HepG2 (cell line): Measurements from ENCODE around the gene ABHD17B. TPM values are rescaled to one million over a fixed set of nuclear protein-coding genes. Genes with fewer than 3 reads are reported as not detected.

ENCODE experiments used
- CBX5 ChIP-seq: sonication (generic); formaldehyde crosslinking; IDR thresholded peaks from 2 replicates; pipeline ENCODE4 v1.4.0; 2020; ENCODE audit warnings: missing genetic modification reagents, borderline replicate concordance
- DRAP1 ChIP-seq: IDR thresholded peaks from 2 replicates; pipeline ENCODE4 v1.6.1; 2016; ENCODE audit warnings: missing genetic modification reagents, missing compliant biosample characterization
- DZIP1 ChIP-seq: sonication (generic); formaldehyde crosslinking; IDR thresholded peaks from 2 replicates; pipeline ENCODE4 v1.5.0; 2020; ENCODE audit warnings: mild to moderate bottlenecking, missing genetic modification reagents
- ISX ChIP-seq: sonication (generic); formaldehyde crosslinking; conservative IDR thresholded peaks from 2 replicates; pipeline ENCODE4 v1.5.0; 2020; ENCODE audit warnings: missing genetic modification reagents
- MAZ ChIP-seq, 2 experiments: sonication (generic) in 1 of 2; formaldehyde crosslinking in 1 of 2; IDR thresholded peaks; 2 replicates each; pipeline versions ENCODE4 v1.5.0 to v1.6.1; 2012 to 2020; ENCODE audit warnings: low read depth in 2 of 2, mild to moderate bottlenecking in 2 of 2, borderline replicate concordance in 1 of 2, improper control_type of control experiment in 1 of 2, low read length in 1 of 2, missing genetic modification reagents in 1 of 2, moderate library complexity in 1 of 2
- PBX2 ChIP-seq: IDR thresholded peaks from 2 replicates; pipeline ENCODE4 v1.6.1; 2016; ENCODE audit warnings: control low read depth
- TP53 ChIP-seq: sonication (generic); formaldehyde crosslinking; conservative IDR thresholded peaks from 2 replicates; pipeline ENCODE4 v1.4.0; 2020; ENCODE audit warnings: missing genetic modification reagents
- ZNF44 ChIP-seq: sonication (generic); formaldehyde crosslinking; IDR thresholded peaks from 2 replicates; pipeline ENCODE4 v1.5.1; 2020; ENCODE audit warnings: mild to moderate bottlenecking, missing genetic modification reagents
- ZNF503 ChIP-seq: sonication (generic); formaldehyde crosslinking; IDR thresholded peaks from 2 replicates; pipeline ENCODE4 v1.4.0; 2020; ENCODE audit warnings: missing genetic modification reagents
- ZNF512B ChIP-seq: sonication (generic); formaldehyde crosslinking; IDR thresholded peaks from 2 replicates; pipeline ENCODE4 v1.5.1; 2020; ENCODE audit warnings: missing genetic modification reagents, mild to moderate bottlenecking, borderline replicate concordance
- ZNF543 ChIP-seq: sonication (generic); formaldehyde crosslinking; IDR thresholded peaks from 2 replicates; pipeline ENCODE4 v1.4.0; 2020; ENCODE audit warnings: mild to moderate bottlenecking, missing genetic modification reagents
- ZSCAN30 ChIP-seq: sonication (generic); formaldehyde crosslinking; IDR thresholded peaks from 2 replicates; pipeline ENCODE4 v1.5.0; 2020; ENCODE audit warnings: mild to moderate bottlenecking, missing genetic modification reagents
- polyA plus RNA-seq, 8 experiments: library from polyadenylated mRNA; depleted of rRNA in 3 of 8; stranded (reverse) in 7 of 8; unstranded in 1 of 8; fragments of >200 nt; fragmentation: Illumina TruSeq in 4 of 8; extraction: Trizol in 4 of 8; gene quantifications; 2 replicates each; pipeline versions ENCODE4 v1.2.1 to v1.2.3, GENCODE V29; 2011 to 2016; ENCODE audit warnings: low read depth in 4 of 8, missing spikeins in 1 of 8, mixed read lengths in 1 of 8; ENCODE audit not compliant: insufficient read depth in 1 of 8
- total RNA-seq, 5 experiments: library from RNA; depleted of rRNA; stranded (reverse); fragments of >200 nt; fragmentation: Illumina TruSeq; extraction: Trizol; gene quantifications; 2 replicates each; pipeline ENCODE4 v1.2.3, GENCODE V29; 2016; ENCODE audit warnings: low read depth in 1 of 5
- TF ChIP-seq, protein P1 (sequence below): sonication (generic); formaldehyde crosslinking; IDR thresholded peaks from 2 replicates; pipeline ENCODE4 v1.4.0; 2020; ENCODE audit warnings: missing genetic modification reagents

ABHD17B gene
- total and polyA plus RNA-seq, 2 of the 13 experiments (the other 11 are each of a cell fraction or from before 2014, with no cell fraction given): 11.3 to 22.0 TPM

GRCh38 chr9:71911061-71911907 lies at the start of gene ABHD17B, which contains the start of gene C9orf85 (continued):
- TF ChIP-seq MAZ (IDR thresholded peaks at IDR 0.05; ENCODE audit: borderline replicate concordance, low read depth, low read length): peak; percentile 78; the same call in 1 of the 2 replicates
- TF ChIP-seq MAZ (CRISPR knock-in tag; IDR thresholded peaks at IDR 0.05; ENCODE audit: low read depth): peak; percentile 85
- TF ChIP-seq ZNF543 (CRISPR knock-in tag): no peak; the same call in 1 of the 2 replicates
- no peak; the same call in 1 of the 2 replicates for TF ChIP-seq TP53
- no peak for TF ChIP-seq ZNF44 (CRISPR knock-in tag)
- TF ChIP-seq ZSCAN30: 0 out of 2 replicates have a peak, but pooled peaks have one; percentile 56
- TF ChIP-seq ZNF512B (CRISPR knock-in tag): no peak
- peak; percentile 91 for TF ChIP-seq DRAP1 (CRISPR knock-in tag)
- no peak for TF ChIP-seq ZNF503 (CRISPR knock-in tag)
- peak; percentile 88 for TF ChIP-seq PBX2
- peak; percentile 55; the same call in 1 of the 2 replicates for TF ChIP-seq CBX5 (CRISPR knock-in tag)
- no peak for TF ChIP-seq ISX (CRISPR knock-in tag)
- 0 out of 2 replicates have a peak, but pooled peaks have one; percentile 76 for TF ChIP-seq DZIP1 (CRISPR knock-in tag)
- TF ChIP-seq, protein P1, sequence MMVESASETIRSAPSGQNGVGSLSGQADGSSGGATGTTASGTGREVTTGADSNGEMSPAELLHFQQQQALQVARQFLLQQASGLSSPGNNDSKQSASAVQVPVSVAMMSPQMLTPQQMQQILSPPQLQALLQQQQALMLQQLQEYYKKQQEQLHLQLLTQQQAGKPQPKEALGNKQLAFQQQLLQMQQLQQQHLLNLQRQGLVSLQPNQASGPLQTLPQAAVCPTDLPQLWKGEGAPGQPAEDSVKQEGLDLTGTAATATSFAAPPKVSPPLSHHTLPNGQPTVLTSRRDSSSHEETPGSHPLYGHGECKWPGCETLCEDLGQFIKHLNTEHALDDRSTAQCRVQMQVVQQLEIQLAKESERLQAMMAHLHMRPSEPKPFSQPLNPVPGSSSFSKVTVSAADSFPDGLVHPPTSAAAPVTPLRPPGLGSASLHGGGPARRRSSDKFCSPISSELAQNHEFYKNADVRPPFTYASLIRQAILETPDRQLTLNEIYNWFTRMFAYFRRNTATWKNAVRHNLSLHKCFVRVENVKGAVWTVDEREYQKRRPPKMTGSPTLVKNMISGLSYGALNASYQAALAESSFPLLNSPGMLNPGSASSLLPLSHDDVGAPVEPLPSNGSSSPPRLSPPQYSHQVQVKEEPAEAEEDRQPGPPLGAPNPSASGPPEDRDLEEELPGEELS (CRISPR knock-in tag): peak; percentile 28
